GM12878 (cell line): ENCODE measurements around the gene CLASP1. TPM values are rescaled to one million over a fixed set of nuclear protein-coding genes. Genes with fewer than 3 reads are reported as not detected.

Experiments used
- ATAC-seq: fragments of 200-7000 bp; cut with Tn5 transposase; 3 replicates; pipeline ENCODE4 v1.9.1; 2020; ENCODE audit warnings: mild to moderate bottlenecking, moderate library complexity
- BruUV-seq: library from RNA; stranded (reverse); fragments of 400-500 nt; replicated peaks from 2 replicates; lab custom pipeline; 2021; lab: Mats Ljungman, UMichigan
- CTCF ChIA-PET: fragments of 300-600 bp; sonication (Branson Sonifier 250); formaldehyde crosslinking; extraction: SDS; loops from one replicate; lab custom pipeline; 2021; ENCODE audit warnings: inconsistent platforms; lab: Yijun Ruan, JAX
- POLR2A ChIA-PET: fragments of 350-600 bp; formaldehyde crosslinking; extraction: SDS; loops from one replicate; lab custom pipeline; 2021; ENCODE audit warnings: inconsistent platforms; lab: Charles Lee
- RAD21 ChIA-PET: fragments of 300-600 bp; sonication (Branson Sonifier 250); formaldehyde crosslinking; loops from one replicate; lab custom pipeline; 2023; ENCODE audit warnings: antibody characterized with exemption; ENCODE audit not compliant: unreplicated experiment; lab: Charles Lee
- SMC1A ChIA-PET: fragments of 300-600 bp; sonication (Branson Sonifier 250); formaldehyde crosslinking; loops from one replicate; lab custom pipeline; 2023; ENCODE audit not compliant: unreplicated experiment, uncharacterized antibody; lab: Charles Lee
- DNase-seq: peaks from one replicate; pipeline ENCODE4 v3.0.0-alpha.2; 2011; ENCODE audit warnings: low read depth, low spot score
- FAIRE-seq: peaks from 3 replicates; lab custom pipeline; 2011; peaks lifted over from hg19 to GRCh38; lab: Jason Lieb, UNC
- H2AFZ ChIP-seq: 2 replicates; pipeline ENCODE4 v1.6.0; 2011; ENCODE audit warnings: low read depth, low read length, control low read depth; ENCODE audit not compliant: control insufficient read depth
- H3K27ac ChIP-seq: 2 replicates; pipeline ENCODE4 v1.5.1; 2011; ENCODE audit warnings: control low read depth; ENCODE audit not compliant: control insufficient read depth, insufficient read depth
- H3K27me3 ChIP-seq, 2 experiments: replicated peaks in 1 of 2; 2 replicates each; pipeline versions ENCODE4 v1.6.0 to v1.6.1; 2011; ENCODE audit warnings: low read length in 1 of 2; ENCODE audit not compliant: control insufficient read depth in 2 of 2, insufficient read depth in 2 of 2
- H3K36me3 ChIP-seq, 2 experiments: 2 replicates each; pipeline ENCODE4 v1.5.1; 2011; ENCODE audit warnings: low read length in 1 of 2; ENCODE audit not compliant: control insufficient read depth in 2 of 2, insufficient read depth in 2 of 2
- H3K4me1 ChIP-seq: 2 replicates; pipeline ENCODE4 v1.6.1; 2011; ENCODE audit warnings: mild to moderate bottlenecking, low read length, moderate library complexity, mixed read lengths; ENCODE audit not compliant: control insufficient read depth, insufficient read depth
- H3K4me2 ChIP-seq: 2 replicates; pipeline ENCODE4 v1.6.0; 2011; ENCODE audit warnings: control low read depth; ENCODE audit not compliant: control insufficient read depth, insufficient read depth
- H3K4me3 ChIP-seq: fragments of 200-600 bp; sonication (generic); 2 replicates; pipeline ENCODE4 v1.5.1; 2016
- H3K79me2 ChIP-seq: 2 replicates; pipeline ENCODE4 v1.6.0; 2011; ENCODE audit warnings: low read length; ENCODE audit not compliant: control insufficient read depth, insufficient read depth
- H3K9ac ChIP-seq: 2 replicates; pipeline ENCODE4 v1.8.0; 2011; ENCODE audit warnings: low read length, control low read depth, mixed read lengths; ENCODE audit not compliant: control insufficient read depth, insufficient read depth
- H3K9me3 ChIP-seq: replicated peaks from 3 replicates; pipeline ENCODE4 v1.5.1; 2011; ENCODE audit warnings: mild to moderate bottlenecking, low read length; ENCODE audit not compliant: control insufficient read depth, insufficient read depth
- H4K20me1 ChIP-seq: 2 replicates; pipeline ENCODE4 v1.6.0; 2011; ENCODE audit not compliant: control insufficient read depth, insufficient read depth
- CHD1 ChIP-seq: IDR thresholded peaks from 2 replicates; pipeline ENCODE4 v1.6.1; 2012; ENCODE audit warnings: low read depth, low read length, improper control_type of control experiment
- HDAC2 ChIP-seq: fragments of 200-600 bp; sonication (generic); IDR thresholded peaks from 2 replicates; pipeline ENCODE4 v1.6.1; 2017
- IKZF1 ChIP-seq: fragments of 450-650 bp; conservative IDR thresholded peaks from 2 replicates; pipeline ENCODE4 v1.6.1; 2017; ENCODE audit warnings: antibody characterized with exemption, mild to moderate bottlenecking
- KAT2A ChIP-seq: conservative IDR thresholded peaks from 2 replicates; pipeline ENCODE4 v1.6.1; 2011; ENCODE audit warnings: low read depth, low read length; ENCODE audit not compliant: control insufficient read depth
- MEF2B ChIP-seq: fragments of 450-650 bp; IDR thresholded peaks from 2 replicates; pipeline ENCODE4 v1.6.1; 2018; ENCODE audit warnings: mild to moderate bottlenecking, moderate library complexity; ENCODE audit not compliant: partially characterized antibody, poor library complexity, severe bottlenecking
- MYB ChIP-seq: fragments of 150-350 bp; IDR thresholded peaks from 2 replicates; pipeline ENCODE4 v1.6.1; 2014; ENCODE audit warnings: mild to moderate bottlenecking, low read depth, low read length, borderline replicate concordance
- PML ChIP-seq: IDR thresholded peaks from 2 replicates; pipeline ENCODE4 v1.6.1; 2012; ENCODE audit warnings: low read length, inconsistent platforms
- RUNX3 ChIP-seq: IDR thresholded peaks from 2 replicates; pipeline ENCODE4 v1.6.1; 2012; ENCODE audit warnings: low read length, inconsistent platforms
- SMC3 ChIP-seq: IDR thresholded peaks from 2 replicates; pipeline ENCODE4 v1.6.1; 2011; ENCODE audit warnings: low read length, improper control_type of control experiment, borderline replicate concordance
- SREBF2 ChIP-seq: IDR thresholded peaks from 2 replicates; pipeline ENCODE4 v1.6.1; 2012; ENCODE audit warnings: mild to moderate bottlenecking, low read length
- TCF3 ChIP-seq: IDR thresholded peaks from 2 replicates; pipeline ENCODE4 v1.6.1; 2012; ENCODE audit warnings: low read depth, mild to moderate bottlenecking, low read length, borderline replicate concordance; ENCODE audit not compliant: insufficient read depth
- ZZZ3 ChIP-seq: IDR thresholded peaks from 2 replicates; pipeline ENCODE4 v1.6.1; 2011; ENCODE audit warnings: low read depth; ENCODE audit not compliant: control insufficient read depth, insufficient read length
- WGBS: methylation state at CpG from one replicate; pipeline ENCODE4 v1.1.6; 2016; ENCODE audit warnings: low lambda C conversion rate; ENCODE audit not compliant: insufficient replicate concordance, insufficient coverage; ENCODE audit errors: missing lambda C conversion rate; 5-methylcytosine and 5-hydroxymethylcytosine counted together
- in situ Hi-C: fragments of 300-500 bp; cut with MboI; formaldehyde crosslinking; loops from 9 replicates; pipeline ENCODE4 v1.14.3; 2018; ENCODE audit warnings: mixed read lengths
- intact Hi-C: fragments of 100-400 bp; cut with micrococcal nuclease; formaldehyde crosslinking; loops from one replicate; pipeline ENCODE4 v1.14.2; 2022; ENCODE audit not compliant: unreplicated experiment
- polyA plus RNA-seq, 11 experiments: library from polyadenylated mRNA; depleted of rRNA in 4 of 11; unstranded in 6 of 11; stranded (reverse) in 5 of 11; fragments of >200 nt; fragmentation: Nextera tagmentation in 4 of 11; fragmentation: Illumina TruSeq in 1 of 11; extraction: Ambion mirVana in 4 of 11; extraction: Trizol in 1 of 11; gene quantifications; 1 replicate in 1 of 11; 2 replicates in 10 of 11; pipeline versions ENCODE4 v1.2.1 to v1.2.3, GENCODE V29; 2011 to 2016; ENCODE audit warnings: inconsistent platforms in 2 of 11, missing spikeins in 2 of 11, low read depth in 1 of 11
- total RNA-seq, 4 experiments: library from RNA; depleted of rRNA in 3 of 4; stranded (reverse); fragments of >200 nt in 3 of 4; fragmentation: Illumina TruSeq in 1 of 4; extraction: Trizol in 1 of 4; gene quantifications; 2 replicates each; pipeline versions ENCODE4 v1.2.1 to v1.2.3, GENCODE V29; 2013 to 2021
- TF ChIP-seq, protein P1 (sequence below): IDR thresholded peaks from 2 replicates; pipeline ENCODE4 v1.6.1; 2012; ENCODE audit warnings: low read length, inconsistent platforms
- TF ChIP-seq, protein P2 (sequence below): fragments of 450-650 bp; IDR thresholded peaks from 2 replicates; pipeline ENCODE4 v1.6.1; 2017; ENCODE audit warnings: borderline replicate concordance
- TF ChIP-seq, protein P3 (sequence below): IDR thresholded peaks from 2 replicates; pipeline ENCODE4 v1.6.1; 2012; ENCODE audit warnings: low read depth, low read length, improper control_type of control experiment
- TF ChIP-seq, protein P4 (sequence below): IDR thresholded peaks from 2 replicates; pipeline ENCODE4 v1.6.1; 2012; ENCODE audit warnings: low read depth, low read length, improper control_type of control experiment

CLASP1 gene
- total and polyA plus RNA-seq, 10 of the 15 experiments (the other 5 are each of a cell fraction or from before 2014, with no cell fraction given): 1.4 to 62.4 (median 32.9) TPM

DNA sequence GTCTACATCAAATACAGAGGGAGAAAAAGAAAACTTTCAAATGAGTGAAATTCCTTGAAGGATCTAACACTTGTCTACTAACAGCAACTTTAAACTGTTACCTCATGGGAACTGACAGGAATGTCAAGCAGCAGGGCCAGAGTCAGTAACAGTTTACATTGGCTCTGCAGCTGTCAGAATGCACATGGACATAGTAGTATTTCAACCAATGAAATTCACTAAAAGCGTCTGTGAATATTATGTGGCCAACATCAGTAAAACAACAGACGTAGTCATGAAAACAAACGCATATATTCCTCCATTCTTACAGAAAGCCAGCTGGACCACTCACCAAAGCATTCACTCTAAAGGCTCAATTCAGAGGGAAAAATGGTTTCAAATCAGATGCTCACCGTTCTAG, 197.9 kb downstream of the CLASP1 start (continued):
- TF ChIP-seq PML: no peak
- TF ChIP-seq, protein P1, sequence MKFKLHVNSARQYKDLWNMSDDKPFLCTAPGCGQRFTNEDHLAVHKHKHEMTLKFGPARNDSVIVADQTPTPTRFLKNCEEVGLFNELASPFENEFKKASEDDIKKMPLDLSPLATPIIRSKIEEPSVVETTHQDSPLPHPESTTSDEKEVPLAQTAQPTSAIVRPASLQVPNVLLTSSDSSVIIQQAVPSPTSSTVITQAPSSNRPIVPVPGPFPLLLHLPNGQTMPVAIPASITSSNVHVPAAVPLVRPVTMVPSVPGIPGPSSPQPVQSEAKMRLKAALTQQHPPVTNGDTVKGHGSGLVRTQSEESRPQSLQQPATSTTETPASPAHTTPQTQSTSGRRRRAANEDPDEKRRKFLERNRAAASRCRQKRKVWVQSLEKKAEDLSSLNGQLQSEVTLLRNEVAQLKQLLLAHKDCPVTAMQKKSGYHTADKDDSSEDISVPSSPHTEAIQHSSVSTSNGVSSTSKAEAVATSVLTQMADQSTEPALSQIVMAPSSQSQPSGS: no peak
- TF ChIP-seq, protein P2, sequence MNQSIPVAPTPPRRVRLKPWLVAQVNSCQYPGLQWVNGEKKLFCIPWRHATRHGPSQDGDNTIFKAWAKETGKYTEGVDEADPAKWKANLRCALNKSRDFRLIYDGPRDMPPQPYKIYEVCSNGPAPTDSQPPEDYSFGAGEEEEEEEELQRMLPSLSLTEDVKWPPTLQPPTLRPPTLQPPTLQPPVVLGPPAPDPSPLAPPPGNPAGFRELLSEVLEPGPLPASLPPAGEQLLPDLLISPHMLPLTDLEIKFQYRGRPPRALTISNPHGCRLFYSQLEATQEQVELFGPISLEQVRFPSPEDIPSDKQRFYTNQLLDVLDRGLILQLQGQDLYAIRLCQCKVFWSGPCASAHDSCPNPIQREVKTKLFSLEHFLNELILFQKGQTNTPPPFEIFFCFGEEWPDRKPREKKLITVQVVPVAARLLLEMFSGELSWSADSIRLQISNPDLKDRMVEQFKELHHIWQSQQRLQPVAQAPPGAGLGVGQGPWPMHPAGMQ: no peak
- no peak for TF ChIP-seq HDAC2
- TF ChIP-seq MYB: no peak
- TF ChIP-seq SMC3: no peak
- TF ChIP-seq, protein P3, sequence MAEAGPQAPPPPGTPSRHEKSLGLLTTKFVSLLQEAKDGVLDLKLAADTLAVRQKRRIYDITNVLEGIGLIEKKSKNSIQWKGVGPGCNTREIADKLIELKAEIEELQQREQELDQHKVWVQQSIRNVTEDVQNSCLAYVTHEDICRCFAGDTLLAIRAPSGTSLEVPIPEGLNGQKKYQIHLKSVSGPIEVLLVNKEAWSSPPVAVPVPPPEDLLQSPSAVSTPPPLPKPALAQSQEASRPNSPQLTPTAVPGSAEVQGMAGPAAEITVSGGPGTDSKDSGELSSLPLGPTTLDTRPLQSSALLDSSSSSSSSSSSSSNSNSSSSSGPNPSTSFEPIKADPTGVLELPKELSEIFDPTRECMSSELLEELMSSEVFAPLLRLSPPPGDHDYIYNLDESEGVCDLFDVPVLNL: no peak

DNA sequence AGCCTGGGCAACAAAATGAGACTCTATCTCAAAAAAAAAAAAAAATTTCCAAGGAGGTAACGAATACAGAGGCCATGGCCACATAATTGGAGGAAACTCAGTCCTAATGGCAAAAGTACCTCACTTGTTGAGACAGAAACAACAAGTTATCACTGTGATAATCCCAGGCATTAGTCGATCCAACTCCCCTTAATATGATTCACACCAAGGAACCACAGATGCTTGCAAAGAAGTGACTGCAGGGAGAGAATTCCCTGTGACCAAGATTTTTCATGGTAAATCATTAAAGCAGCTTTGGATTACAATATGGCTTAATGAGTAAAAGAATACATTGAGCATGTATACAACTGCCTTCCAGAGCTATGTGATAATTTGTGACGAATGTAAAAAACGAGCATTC, 199.0 kb downstream of the CLASP1 start:
- no peak overlapping the region for H3K9ac ChIP-seq
- TF ChIP-seq CHD1 (no peak), ZZZ3 (no peak), MEF2B (no peak), TCF3 (no peak), IKZF1 (no peak), SREBF2 (no peak), RUNX3 (no peak), KAT2A (no peak)
- TF ChIP-seq, protein P4, sequence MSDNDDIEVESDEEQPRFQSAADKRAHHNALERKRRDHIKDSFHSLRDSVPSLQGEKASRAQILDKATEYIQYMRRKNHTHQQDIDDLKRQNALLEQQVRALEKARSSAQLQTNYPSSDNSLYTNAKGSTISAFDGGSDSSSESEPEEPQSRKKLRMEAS: no peak
- TF ChIP-seq, all 136 proteins: peak for 0
- BruUV-seq: no TSS peak
- no peak overlapping the region for H2AFZ ChIP-seq
- ChIA-PET RAD21 (no interaction called here), POLR2A (no interaction called here), SMC1A (interaction anchor here (1.2 kb wide), 2 partner anchors 20 to 27 kb away, joined by 3 to 7 read pairs; no protein-coding TSS in a partner anchor), CTCF (interaction anchor here (0.9 to 2.1 kb wide), 2 partner anchors 9 to 12 kb away, joined by 3 to 8 read pairs; no protein-coding TSS in a partner anchor)
- H4K20me1 ChIP-seq: no peaks in the 10 kb centered on the region
- H3K36me3 ChIP-seq: peaks cover 16 to 26% of the 10 kb centered on the region in 2 experiments
- no peak overlapping the region for H3K4me2 ChIP-seq
- H3K9me3 ChIP-seq: no peaks in the 10 kb centered on the region
- in situ Hi-C loops (no loop called here), intact Hi-C loops (no loop called here)
- no peak overlapping the region for H3K4me3 ChIP-seq
- DNase-seq: no peak
- WGBS: 96% methylated on average over 4 of the region's 4 CpGs
- no peaks in the 10 kb centered on the region for H3K4me1 ChIP-seq
- FAIRE-seq: no peak
- no peaks in the 10 kb centered on the region for H3K79me2 ChIP-seq
- ATAC-seq: no peak
- no peaks in the 10 kb centered on the region for H3K27me3 ChIP-seq
- H3K27ac ChIP-seq: no peak overlapping the region
